Testis (tissue), 3 donors: ENCODE measurements around the gene CTSE. TPM values are rescaled to one million over a fixed set of nuclear protein-coding genes. Genes with fewer than 3 reads are reported as not detected.
A peak's percentile ranks its signal among the peaks of the same experiment; 100 is the strongest.

Experiments
- DNase-seq: peaks from one replicate; pipeline ENCODE4 v3.0.0-alpha.2; 2019
- H3K27ac ChIP-seq, 2 donors: fragments of 200-600 bp; sonication (generic); one replicate each; pipeline ENCODE4 v1.5.1; 2019
- H3K27me3 ChIP-seq: fragments of 200-600 bp; sonication (generic); one replicate; pipeline ENCODE4 v1.5.1; 2019
- H3K36me3 ChIP-seq: fragments of 200-600 bp; sonication (generic); one replicate; pipeline ENCODE4 v1.5.1; 2017; ENCODE audit warnings: low read depth; ENCODE audit errors: missing control alignments
- H3K4me1 ChIP-seq: fragments of 200-600 bp; sonication (generic); one replicate; pipeline ENCODE4 v1.5.1; 2019
- H3K4me3 ChIP-seq, 2 donors: fragments of 200-600 bp; sonication (generic); one replicate each; pipeline ENCODE4 v1.5.1; 2017 to 2019
- H3K9me3 ChIP-seq: fragments of 200-600 bp; sonication (generic); one replicate; pipeline ENCODE4 v1.5.1; 2017
- POLR2A ChIP-seq: fragments of 450-650 bp; IDR thresholded peaks from one replicate; pipeline ENCODE4 v1.6.1; 2017; ENCODE audit warnings: antibody characterized with exemption, mild to moderate bottlenecking, moderate library complexity
- WGBS, 2 donors: methylation state at CpG; one replicate each; pipeline ENCODE4 v1.1.5; 2018; 5-methylcytosine and 5-hydroxymethylcytosine counted together
- intact Hi-C: fragments of 100-400 bp; cut with DNase I; formaldehyde crosslinking; loops from one replicate; pipeline ENCODE4 v1.15.1; 2023; ENCODE audit warnings: low total_unique reads
- polyA plus RNA-seq: library from polyadenylated mRNA; stranded (reverse); fragments of 350-450 nt; fragmentation: Illumina TruSeq; extraction: RNeasy Lipid Tissue Mini Kit (QIAGEN cat#74804); gene quantifications from one replicate; pipeline ENCODE4 v1.2.3, GENCODE V29; 2014; ENCODE audit warnings: low read depth, low replicate concordance; ENCODE audit not compliant: insufficient read depth
- total RNA-seq, 2 donors: library from RNA; depleted of rRNA; stranded (reverse); fragments of >200 nt; gene quantifications; one replicate each; pipeline ENCODE4 v1.2.3, GENCODE V29; 2016
- TF ChIP-seq, protein P1 (sequence below), 3 experiments: fragments of 450-650 bp in 2 of 3; fragments of 200-600 bp in 1 of 3; sonication (generic) in 1 of 3; IDR thresholded peaks; one replicate each; pipeline ENCODE4 v1.5.1; 2016 to 2019; ENCODE audit warnings: antibody characterized with exemption in 3 of 3, mild to moderate bottlenecking in 2 of 3, moderate library complexity in 1 of 3

Gene CTSE
- total and polyA plus RNA-seq, 3 donors from 2014 or later: 0.16 to 0.98 TPM; not detected in 1

DNA sequence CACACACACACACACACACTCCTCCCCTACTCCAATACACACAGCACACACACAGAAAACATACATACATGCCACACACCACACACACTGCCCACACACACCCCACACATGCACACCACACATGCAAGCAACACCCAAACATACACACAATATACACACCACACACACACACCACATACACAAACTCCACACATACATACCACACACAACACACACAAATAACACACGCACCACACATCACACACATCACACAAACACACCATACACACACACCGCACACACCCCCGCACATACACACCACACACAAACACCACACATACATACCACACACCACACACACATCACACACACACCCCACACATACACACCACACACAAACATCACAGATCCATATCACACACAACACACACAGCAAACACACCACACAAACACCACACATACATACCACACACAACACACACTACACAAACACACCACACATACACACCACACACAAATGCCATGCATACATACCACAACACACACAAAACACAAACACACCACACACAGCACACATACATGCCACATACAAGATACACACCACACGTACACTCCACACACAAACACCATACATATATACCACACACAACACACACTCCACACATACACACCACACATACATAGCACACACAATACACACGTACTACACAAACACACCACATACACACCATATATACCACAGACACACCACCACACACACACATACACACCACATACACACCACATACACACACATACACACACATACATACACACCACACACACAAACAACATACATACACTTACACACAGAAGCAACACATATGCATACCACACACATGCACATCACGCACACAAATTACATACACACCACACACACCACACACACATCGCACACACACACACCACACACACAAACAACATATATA is 19.6 kb downstream of the CTSE start:
- Histone ChIP-seq H3K9me3 (no peaks in the 10 kb centered on the region), H3K36me3 (no peaks in the 10 kb centered on the region), H3K27ac (no peak overlapping the region), H3K27me3 (no peaks in the 10 kb centered on the region), H3K4me1 (peaks cover 17% of the 10 kb centered on the region), H3K4me3 (no peak overlapping the region)
- TF ChIP-seq, protein P1, sequence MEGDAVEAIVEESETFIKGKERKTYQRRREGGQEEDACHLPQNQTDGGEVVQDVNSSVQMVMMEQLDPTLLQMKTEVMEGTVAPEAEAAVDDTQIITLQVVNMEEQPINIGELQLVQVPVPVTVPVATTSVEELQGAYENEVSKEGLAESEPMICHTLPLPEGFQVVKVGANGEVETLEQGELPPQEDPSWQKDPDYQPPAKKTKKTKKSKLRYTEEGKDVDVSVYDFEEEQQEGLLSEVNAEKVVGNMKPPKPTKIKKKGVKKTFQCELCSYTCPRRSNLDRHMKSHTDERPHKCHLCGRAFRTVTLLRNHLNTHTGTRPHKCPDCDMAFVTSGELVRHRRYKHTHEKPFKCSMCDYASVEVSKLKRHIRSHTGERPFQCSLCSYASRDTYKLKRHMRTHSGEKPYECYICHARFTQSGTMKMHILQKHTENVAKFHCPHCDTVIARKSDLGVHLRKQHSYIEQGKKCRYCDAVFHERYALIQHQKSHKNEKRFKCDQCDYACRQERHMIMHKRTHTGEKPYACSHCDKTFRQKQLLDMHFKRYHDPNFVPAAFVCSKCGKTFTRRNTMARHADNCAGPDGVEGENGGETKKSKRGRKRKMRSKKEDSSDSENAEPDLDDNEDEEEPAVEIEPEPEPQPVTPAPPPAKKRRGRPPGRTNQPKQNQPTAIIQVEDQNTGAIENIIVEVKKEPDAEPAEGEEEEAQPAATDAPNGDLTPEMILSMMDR (IDR thresholded peaks at IDR 0.05): no peak
- TF ChIP-seq POLR2A: no peak
- intact Hi-C loops: no loop called here
- DNase-seq: no peak
- WGBS, 2 donors: 90 to 98% methylated on average over 7 of the region's 7 CpGs

DNA sequence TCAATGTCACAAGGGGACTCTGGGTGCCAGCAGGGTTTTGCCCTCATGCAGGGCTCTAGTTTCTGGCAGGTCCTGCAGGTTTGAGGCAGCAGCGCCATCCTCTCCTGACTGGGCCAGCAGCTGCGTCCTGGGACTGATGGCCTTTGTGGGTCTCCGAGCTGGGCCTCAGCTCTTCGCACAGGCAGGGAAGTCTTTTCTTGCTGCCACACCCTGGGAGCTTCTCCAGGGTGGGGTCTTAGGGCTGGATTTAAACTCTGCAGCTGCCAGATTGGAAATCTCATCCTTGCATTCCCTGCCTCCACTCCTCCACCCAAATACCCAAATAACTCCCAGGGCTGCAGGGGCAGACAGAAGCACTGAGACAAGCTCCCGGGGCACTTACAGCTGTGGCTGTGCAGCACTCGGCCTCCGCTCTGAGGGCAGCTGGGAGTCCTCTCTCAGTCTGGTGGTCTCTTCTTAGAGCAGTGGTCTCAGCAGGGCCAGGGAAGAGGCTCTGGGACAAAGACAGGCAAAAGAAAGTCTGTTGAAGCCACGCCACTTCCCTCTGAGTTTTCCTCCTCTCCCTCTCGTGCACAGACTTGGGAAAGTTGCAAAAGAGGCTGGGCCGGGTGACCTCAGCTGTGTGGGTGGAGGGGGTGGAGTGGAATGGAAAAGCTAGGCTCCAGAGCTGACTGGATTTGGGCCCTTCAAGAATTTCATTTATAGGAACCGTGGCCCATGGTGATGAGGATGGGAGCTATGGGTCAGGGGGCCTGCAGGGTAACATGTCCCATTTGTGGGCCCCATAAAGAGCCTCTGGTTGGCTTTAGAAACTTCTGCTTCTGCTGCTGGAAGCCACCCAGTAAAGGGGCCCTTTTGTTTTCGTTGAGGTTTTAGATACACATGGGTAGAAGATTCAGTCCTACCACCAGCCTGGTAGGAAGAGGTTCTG is 20.6 kb downstream of the CTSE start, which contains the start of gene RAB7B:
Gene RAB7B, minus strand, starts transcription at position 525 of the 931 bp plus-strand sequence. CDS start 9,260 bp downstream, outside the sequence.
- Histone ChIP-seq H3K4me3 (no peak within 1 kb of the TSS), H3K27me3 (no peaks in the 10 kb centered on the region), H3K9me3 (no peaks in the 10 kb centered on the region), H3K36me3 (no peaks in the 10 kb centered on the region), H3K4me1 (peaks cover 17% of the 10 kb centered on the region), H3K27ac (peak within 1 kb of the TSS in 1 of 2 donors; percentile 65)
- DNase-seq: peak; percentile 80
- intact Hi-C loops: no loop called here
- WGBS, 2 donors: 27 to 44% methylated on average over 5 to 12 of the region's 12 CpGs
- TF ChIP-seq POLR2A: no peak

DNA sequence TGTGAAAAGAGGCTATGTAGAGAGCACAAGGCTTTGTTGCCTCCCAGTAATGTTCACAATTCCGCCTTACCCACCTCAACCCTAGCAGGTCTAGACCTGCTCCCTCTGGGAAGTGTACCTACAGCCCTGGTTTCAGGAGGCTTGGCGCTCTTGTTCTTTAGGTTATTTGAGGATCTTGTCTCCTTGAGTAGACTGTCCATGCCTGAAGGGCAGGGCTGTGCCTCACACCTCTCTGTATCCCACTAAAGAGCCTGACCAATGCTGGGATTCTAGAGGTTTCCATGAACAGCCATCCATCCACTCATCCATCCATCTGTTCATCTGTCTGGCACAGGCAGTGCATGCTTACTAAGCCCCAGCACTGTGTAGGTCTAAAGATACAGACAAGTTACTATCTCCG is 21.5 kb downstream of the CTSE start:
- intact Hi-C loops: no loop called here
- Histone ChIP-seq H3K4me1 (peaks cover 17% of the 10 kb centered on the region), H3K27ac (no peak overlapping the region), H3K36me3 (no peaks in the 10 kb centered on the region), H3K9me3 (no peaks in the 10 kb centered on the region), H3K27me3 (no peaks in the 10 kb centered on the region), H3K4me3 (no peak overlapping the region)
- DNase-seq: no peak
- no peak for TF ChIP-seq POLR2A
- TF ChIP-seq, protein P1 (IDR thresholded peaks at IDR 0.05): no peak
- WGBS, 2 donors: 91 to 93% methylated on average over 3 of the region's 3 CpGs

DNA sequence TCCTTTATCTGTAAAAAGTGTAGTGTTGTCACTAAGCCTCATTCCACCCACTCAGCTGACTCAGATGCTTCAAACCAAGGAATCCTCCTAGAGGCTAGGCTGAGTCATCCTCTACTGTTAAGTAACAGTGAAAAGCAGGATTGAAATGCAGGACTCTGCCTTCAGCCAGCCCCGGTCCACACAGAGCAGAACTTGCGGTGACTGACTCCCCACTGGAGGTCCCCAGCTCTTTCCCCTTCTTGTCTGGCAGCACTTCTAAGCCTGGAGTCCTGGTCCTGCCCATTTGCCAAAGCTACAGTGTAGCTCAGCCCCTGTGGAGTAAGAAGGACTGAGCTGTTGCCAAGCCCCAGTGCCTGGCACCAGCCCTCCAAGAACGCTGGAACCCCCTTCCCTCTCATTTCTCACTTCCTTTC is 22.2 kb downstream of the CTSE start:
- intact Hi-C loops: no loop called here
- no peaks in the 10 kb centered on the region for H3K9me3 ChIP-seq
- H3K4me1 ChIP-seq: peaks cover 17% of the 10 kb centered on the region
- H3K27me3 ChIP-seq: no peaks in the 10 kb centered on the region
- WGBS, 2 donors: 49 to 54% methylated on average over 3 of the region's 3 CpGs
- H3K36me3 ChIP-seq: no peaks in the 10 kb centered on the region
- TF ChIP-seq, protein P1 (IDR thresholded peaks at IDR 0.05): no peak
- TF ChIP-seq POLR2A: no peak
- no peak overlapping the region for H3K27ac ChIP-seq
- peak; percentile 43 for DNase-seq
- no peak overlapping the region for H3K4me3 ChIP-seq
